ENCODE results near the gene DUOX1. TPM values are rescaled to one million over a fixed set of nuclear protein-coding genes. Genes with fewer than 3 reads are reported as not detected.
A peak's percentile ranks its signal among the peaks of the same experiment; 100 is the strongest.
"Not testable (repeated sequence)": the region's sequence is repeated elsewhere in the genome, so short reads cannot be mapped to it uniquely, and the experiment has no call there.

DUOX1 gene
- 0.08 TPM in 1 of 2 replicates, not detected in the other for total RNA-seq (2021)
- Bru-seq, nascent RNA, result not detected
- BruChase-seq, experiment 1, labeled RNA remaining after a 2-hour chase, result percentile 2 among the genes with signal in this experiment
- BruChase-seq, experiment 2, labeled RNA remaining after a 6-hour chase, result percentile 9 among the genes with signal in this experiment
- long read RNA-seq, partial matches to known transcripts, result 0 of 27 reads
- long read RNA-seq, other reads (novel, unspliced or antisense), result 27 of 27 reads

GRCh38 chr15:45129651-45130129 is at the start of gene DUOX1, which contains the start of gene DUOXA1:
Gene DUOX1, plus strand, starts transcription at chr15:45129994. Its CDS starts 1,973 bp downstream, at chr15:45131967.
Gene DUOXA1, minus strand, starts transcription at chr15:45129879. Its CDS starts 6,865 bp downstream, at chr15:45123014.
- no peak within 1 kb of the TSS for H3K27ac ChIP-seq
- H3F3A ChIP-seq (ENCODE audit: insufficient read depth, low read depth), result no peaks in the 10 kb centered on the region
- H3K79me2 ChIP-seq (ENCODE audit: low read depth), result no peaks in the 10 kb centered on the region
- H2AFZ ChIP-seq, result no peak within 1 kb of the TSS
- POLR2A ChIA-PET (ENCODE audit: unreplicated experiment), result no interaction called here
- BruUV-seq (replicated peaks), result no TSS peak
- CTCF ChIA-PET, result interaction anchor here (0.6 kb wide), 1 partner anchor 33 kb away, joined by 11 read pairs; no protein-coding TSS in a partner anchor
- no peak for DNase-seq
- H3K4me2 ChIP-seq, result no peak within 1 kb of the TSS
- intact Hi-C loops (cut with micrococcal nuclease; ENCODE audit: unreplicated experiment), result loop anchor here (10.0 kb wide), 1 partner anchor 485 kb away; no protein-coding TSS in a partner anchor
- no peak for TF ChIP-seq EZH2 (IDR thresholded peaks at IDR 0.05; ENCODE audit: low read depth)
- TF ChIP-seq, protein P1, sequence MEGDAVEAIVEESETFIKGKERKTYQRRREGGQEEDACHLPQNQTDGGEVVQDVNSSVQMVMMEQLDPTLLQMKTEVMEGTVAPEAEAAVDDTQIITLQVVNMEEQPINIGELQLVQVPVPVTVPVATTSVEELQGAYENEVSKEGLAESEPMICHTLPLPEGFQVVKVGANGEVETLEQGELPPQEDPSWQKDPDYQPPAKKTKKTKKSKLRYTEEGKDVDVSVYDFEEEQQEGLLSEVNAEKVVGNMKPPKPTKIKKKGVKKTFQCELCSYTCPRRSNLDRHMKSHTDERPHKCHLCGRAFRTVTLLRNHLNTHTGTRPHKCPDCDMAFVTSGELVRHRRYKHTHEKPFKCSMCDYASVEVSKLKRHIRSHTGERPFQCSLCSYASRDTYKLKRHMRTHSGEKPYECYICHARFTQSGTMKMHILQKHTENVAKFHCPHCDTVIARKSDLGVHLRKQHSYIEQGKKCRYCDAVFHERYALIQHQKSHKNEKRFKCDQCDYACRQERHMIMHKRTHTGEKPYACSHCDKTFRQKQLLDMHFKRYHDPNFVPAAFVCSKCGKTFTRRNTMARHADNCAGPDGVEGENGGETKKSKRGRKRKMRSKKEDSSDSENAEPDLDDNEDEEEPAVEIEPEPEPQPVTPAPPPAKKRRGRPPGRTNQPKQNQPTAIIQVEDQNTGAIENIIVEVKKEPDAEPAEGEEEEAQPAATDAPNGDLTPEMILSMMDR (conservative IDR thresholded peaks at IDR 0.05), result no peak
- no peak within 1 kb of the TSS for H3K4me3 ChIP-seq
- H3K9me3 ChIP-seq (ENCODE audit: insufficient read depth, low read depth), result no peaks in the 10 kb centered on the region
- H3K4me1 ChIP-seq (replicated peaks; ENCODE audit: insufficient read depth), result no peaks in the 10 kb centered on the region
- no peaks in the 10 kb centered on the region for H3K27me3 ChIP-seq (ENCODE audit: insufficient read depth, low read depth)
- no peaks in the 10 kb centered on the region for H3K9me2 ChIP-seq (ENCODE audit: insufficient read depth)
- H4K20me1 ChIP-seq (ENCODE audit: insufficient read depth), result no peaks in the 10 kb centered on the region
- H3K36me3 ChIP-seq (ENCODE audit: low read depth), result no peaks in the 10 kb centered on the region

- CTCF ChIA-PET; H3K9me3 ChIP-seq (ENCODE audit: insufficient read depth, low read depth); H3K36me3 ChIP-seq (ENCODE audit: low read depth): not testable (repeated sequence)
Measured at GRCh38 chr15:45080593-45080992, 49.2 kb upstream of the DUOX1 start.

DNA sequence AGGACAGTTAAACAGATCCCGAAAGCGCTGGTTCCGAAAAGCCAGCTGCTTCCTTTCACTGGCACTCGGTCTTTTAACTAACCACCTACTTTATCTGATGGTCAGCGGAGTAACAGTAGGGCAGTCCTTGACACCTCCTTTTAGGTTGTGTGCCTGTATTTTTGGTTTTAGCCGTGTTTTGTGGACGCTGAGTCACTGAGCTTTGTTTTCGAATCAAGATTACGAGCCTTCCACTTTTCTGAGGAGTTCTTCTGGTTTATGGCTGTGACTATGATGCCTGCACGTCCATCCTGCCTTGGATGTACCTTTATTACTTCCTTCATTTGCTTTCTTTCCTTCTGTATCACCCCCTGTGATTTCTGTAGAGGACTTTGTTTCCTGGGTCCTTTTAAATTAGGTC is 47.4 kb upstream of the DUOX1 start:
- POLR2A ChIA-PET (ENCODE audit: unreplicated experiment); H3K9me3 ChIP-seq (ENCODE audit: insufficient read depth, low read depth); H3F3A ChIP-seq (ENCODE audit: insufficient read depth, low read depth); H3K4me1 ChIP-seq (replicated peaks; ENCODE audit: insufficient read depth); DNase-seq; H3K9me2 ChIP-seq (ENCODE audit: insufficient read depth); H3K27ac ChIP-seq; H3K79me2 ChIP-seq (ENCODE audit: low read depth); CTCF ChIA-PET; H3K36me3 ChIP-seq (ENCODE audit: low read depth); H3K4me2 ChIP-seq; intact Hi-C loops (cut with micrococcal nuclease; ENCODE audit: unreplicated experiment); H4K20me1 ChIP-seq (ENCODE audit: insufficient read depth); BruUV-seq (replicated peaks); H2AFZ ChIP-seq; H3K4me3 ChIP-seq; H3K27me3 ChIP-seq (ENCODE audit: insufficient read depth, low read depth): not testable (repeated sequence)

More at GRCh38 chr15:45080593-45080992, 49.2 kb upstream of the DUOX1 start:
- H3K27me3 ChIP-seq (ENCODE audit: insufficient read depth, low read depth); H2AFZ ChIP-seq; H3K4me2 ChIP-seq; H3K79me2 ChIP-seq (ENCODE audit: low read depth); H3K27ac ChIP-seq; H3K4me3 ChIP-seq; DNase-seq; H3K9me2 ChIP-seq (ENCODE audit: insufficient read depth); H4K20me1 ChIP-seq (ENCODE audit: insufficient read depth); H3F3A ChIP-seq (ENCODE audit: insufficient read depth, low read depth); intact Hi-C loops (cut with micrococcal nuclease; ENCODE audit: unreplicated experiment); H3K4me1 ChIP-seq (replicated peaks; ENCODE audit: insufficient read depth); BruUV-seq (replicated peaks): not testable (repeated sequence)
- POLR2A ChIA-PET (ENCODE audit: unreplicated experiment), result interaction anchor here (0.6 kb wide), 2 partner anchors 15 to 241 kb away, joined by 5 to 7 read pairs; no protein-coding TSS in a partner anchor

- ChIA-PET CTCF (no interaction called here), POLR2A (ENCODE audit: unreplicated experiment) (no interaction called here)
- H3K36me3 ChIP-seq (ENCODE audit: low read depth), result no peaks in the 10 kb centered on the region
- no peaks in the 10 kb centered on the region for H4K20me1 ChIP-seq (ENCODE audit: insufficient read depth)
- H3K79me2 ChIP-seq (ENCODE audit: low read depth), result no peaks in the 10 kb centered on the region
- H3K27me3 ChIP-seq (ENCODE audit: insufficient read depth, low read depth), result no peaks in the 10 kb centered on the region; the same call in 1 of the 2 replicates
- H3K4me3 ChIP-seq, result no peak overlapping the region
- H3K9me2 ChIP-seq (ENCODE audit: insufficient read depth), result no peaks in the 10 kb centered on the region
- TF ChIP-seq, protein P1 (conservative IDR thresholded peaks at IDR 0.05), result no peak
- H3K4me2 ChIP-seq, result no peak overlapping the region
- no peak overlapping the region for H2AFZ ChIP-seq
- no peaks in the 10 kb centered on the region for H3K4me1 ChIP-seq (replicated peaks; ENCODE audit: insufficient read depth)
- intact Hi-C loops (cut with micrococcal nuclease; ENCODE audit: unreplicated experiment), result no loop called here
- H3K27ac ChIP-seq, result no peak overlapping the region
- no peaks in the 10 kb centered on the region for H3K9me3 ChIP-seq (ENCODE audit: insufficient read depth, low read depth)
- H3F3A ChIP-seq (ENCODE audit: insufficient read depth, low read depth), result no peaks in the 10 kb centered on the region
- DNase-seq, result no peak
- no TSS peak for BruUV-seq (replicated peaks)
Measured at GRCh38 chr15:45083223-45083622, 46.6 kb upstream of the DUOX1 start.

Data from PC-9 (cell line).